Measurements from ENCODE around the gene NR1H4.

GRCh38 chr12:100528471-100529127, 54.9 kb downstream of the NR1H4 start:
- TF ChIP-seq CTCF (IDR thresholded peaks at IDR 0.05) = no peak
- TF ChIP-seq POLR2A (IDR thresholded peaks at IDR 0.05) = no peak
